ENCODE measurements around the gene FKBP10. TPM values are rescaled to one million over a fixed set of nuclear protein-coding genes. Genes with fewer than 3 reads are reported as not detected.
"Not testable (repeated sequence)": the region's sequence is repeated elsewhere in the genome, so short reads cannot be mapped to it uniquely, and the experiment has no call there.

FKBP10 gene
- total RNA-seq, 1 donor from 2014 or later: 1.4 TPM

DNA sequence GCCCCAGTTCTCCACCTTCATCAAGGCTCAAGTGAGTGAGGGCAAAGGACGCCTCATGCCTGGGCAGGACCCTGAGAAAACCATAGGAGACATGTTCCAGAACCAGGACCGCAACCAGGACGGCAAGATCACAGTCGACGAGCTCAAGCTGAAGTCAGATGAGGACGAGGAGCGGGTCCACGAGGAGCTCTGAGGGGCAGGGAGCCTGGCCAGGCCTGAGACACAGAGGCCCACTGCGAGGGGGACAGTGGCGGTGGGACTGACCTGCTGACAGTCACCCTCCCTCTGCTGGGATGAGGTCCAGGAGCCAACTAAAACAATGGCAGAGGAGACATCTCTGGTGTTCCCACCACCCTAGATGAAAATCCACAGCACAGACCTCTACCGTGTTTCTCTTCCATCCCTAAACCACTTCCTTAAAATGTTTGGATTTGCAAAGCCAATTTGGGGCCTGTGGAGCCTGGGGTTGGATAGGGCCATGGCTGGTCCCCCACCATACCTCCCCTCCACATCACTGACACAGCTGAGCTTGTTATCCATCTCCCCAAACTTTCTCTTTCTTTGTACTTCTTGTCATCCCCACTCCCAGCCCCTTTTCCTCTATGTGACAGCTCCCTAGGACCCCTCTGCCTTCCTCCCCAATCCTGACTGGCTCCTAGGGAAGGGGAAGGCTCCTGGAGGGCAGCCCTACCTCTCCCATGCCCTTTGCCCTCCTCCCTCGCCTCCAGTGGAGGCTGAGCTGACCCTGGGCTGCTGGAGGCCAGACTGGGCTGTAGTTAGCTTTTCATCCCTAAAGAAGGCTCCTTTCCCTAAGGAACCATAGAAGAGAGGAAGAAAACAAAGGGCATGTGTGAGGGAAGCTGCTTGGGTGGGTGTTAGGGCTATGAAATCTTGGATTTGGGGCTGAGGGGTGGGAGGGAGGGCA lies 9.7 kb downstream of the FKBP10 start:
- Mint-ChIP-seq H3K36me3 (ENCODE audit: low read depth) (peaks cover 10% of the 10 kb centered on the region), H3K27me3 (ENCODE audit: low read depth) (no peaks in the 10 kb centered on the region), H3K4me1 (ENCODE audit: low read depth) (no peaks in the 10 kb centered on the region), H3K9me3 (no peaks in the 10 kb centered on the region), H3K4me3 (ENCODE audit: low read depth) (no peak overlapping the region), H3K27ac (no peak overlapping the region)
- DNase-seq (ENCODE audit: low spot score): no peak
- intact Hi-C loops (cut with micrococcal nuclease): no loop called here

DNA sequence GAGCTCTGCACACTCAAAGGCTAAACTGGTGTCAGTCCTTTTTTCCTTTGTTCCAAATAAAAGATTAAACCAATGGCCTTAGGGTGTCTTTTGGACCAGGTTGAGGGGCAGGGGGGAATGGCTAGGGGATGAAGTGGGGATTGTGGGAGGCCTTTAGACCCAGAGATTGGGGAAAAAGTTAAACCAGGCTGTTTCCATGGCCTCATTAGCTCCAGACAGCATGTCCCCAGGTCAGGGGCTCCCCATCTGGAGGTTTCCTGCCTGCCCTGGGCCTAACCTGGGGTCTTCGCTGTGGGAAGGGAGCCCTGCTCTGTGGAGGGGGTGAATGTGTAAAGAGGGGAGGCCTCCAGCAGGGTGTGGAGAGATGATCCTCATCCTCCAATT lies 10.3 kb downstream of the FKBP10 start:
- Mint-ChIP-seq H3K4me1 (ENCODE audit: low read depth) (no peaks in the 10 kb centered on the region), H3K36me3 (ENCODE audit: low read depth) (peaks cover 15% of the 10 kb centered on the region), H3K9me3 (no peaks in the 10 kb centered on the region), H3K4me3 (ENCODE audit: low read depth) (no peak overlapping the region), H3K27ac (no peak overlapping the region), H3K27me3 (ENCODE audit: low read depth) (no peaks in the 10 kb centered on the region)
- DNase-seq (ENCODE audit: low spot score): no peak
- intact Hi-C loops (cut with micrococcal nuclease): no loop called here

DNA sequence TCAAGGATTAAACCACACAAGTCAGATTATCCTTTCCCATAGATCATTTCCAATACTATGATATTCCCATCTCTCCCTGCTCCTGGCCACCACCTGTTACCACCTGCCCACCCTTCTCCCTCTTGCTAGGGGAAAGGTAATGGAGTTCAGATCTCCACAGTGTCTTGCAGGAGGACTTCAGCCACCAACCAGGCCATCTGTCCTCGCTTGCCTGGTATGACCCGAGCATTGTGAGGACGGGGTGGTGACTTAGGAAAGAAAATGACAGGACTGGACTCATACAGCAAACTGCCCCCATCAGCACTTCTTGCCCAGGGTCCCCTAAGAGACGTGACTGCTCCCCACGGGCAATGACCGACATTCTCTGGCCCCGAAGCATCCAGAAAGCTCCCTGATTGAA lies 10.8 kb downstream of the FKBP10 start:
- Mint-ChIP-seq H3K9me3 (no peaks in the 10 kb centered on the region), H3K4me3 (ENCODE audit: low read depth) (no peak overlapping the region), H3K36me3 (ENCODE audit: low read depth) (peaks cover 16% of the 10 kb centered on the region), H3K4me1 (ENCODE audit: low read depth) (no peaks in the 10 kb centered on the region), H3K27ac (no peak overlapping the region), H3K27me3 (ENCODE audit: low read depth) (no peaks in the 10 kb centered on the region)
- intact Hi-C loops (cut with micrococcal nuclease): no loop called here
- DNase-seq (ENCODE audit: low spot score): no peak

DNA sequence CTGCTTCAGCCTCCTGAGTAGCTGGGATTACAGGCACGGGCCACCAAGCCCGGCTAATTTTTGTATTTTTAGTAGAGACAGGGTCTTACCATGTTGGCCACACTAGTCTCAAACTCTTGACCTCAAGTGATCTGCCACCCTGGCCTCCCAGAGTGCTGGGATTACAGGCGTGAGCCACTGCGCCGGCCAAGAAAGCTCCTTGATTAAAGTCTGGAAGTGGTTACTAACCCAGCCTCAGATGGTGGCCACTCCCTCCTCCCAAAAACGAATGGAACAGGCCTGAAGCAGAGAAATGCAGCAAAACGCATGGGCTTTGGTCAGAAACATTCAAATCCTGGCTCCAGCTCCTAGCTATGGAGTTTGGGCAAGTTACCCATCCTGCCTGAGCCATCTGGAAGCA lies 11.3 kb downstream of the FKBP10 start:
- no peaks in the 10 kb centered on the region for H3K4me1 Mint-ChIP-seq (ENCODE audit: low read depth)
- H3K4me3 Mint-ChIP-seq (ENCODE audit: low read depth): no peak overlapping the region
- no peak overlapping the region for H3K27ac Mint-ChIP-seq
- no peaks in the 10 kb centered on the region for H3K9me3 Mint-ChIP-seq
- H3K27me3 Mint-ChIP-seq (ENCODE audit: low read depth): no peaks in the 10 kb centered on the region
- intact Hi-C loops (cut with micrococcal nuclease): no loop called here
- DNase-seq (ENCODE audit: low spot score): no peak
- H3K36me3 Mint-ChIP-seq (ENCODE audit: low read depth): peaks cover 20% of the 10 kb centered on the region

DNA sequence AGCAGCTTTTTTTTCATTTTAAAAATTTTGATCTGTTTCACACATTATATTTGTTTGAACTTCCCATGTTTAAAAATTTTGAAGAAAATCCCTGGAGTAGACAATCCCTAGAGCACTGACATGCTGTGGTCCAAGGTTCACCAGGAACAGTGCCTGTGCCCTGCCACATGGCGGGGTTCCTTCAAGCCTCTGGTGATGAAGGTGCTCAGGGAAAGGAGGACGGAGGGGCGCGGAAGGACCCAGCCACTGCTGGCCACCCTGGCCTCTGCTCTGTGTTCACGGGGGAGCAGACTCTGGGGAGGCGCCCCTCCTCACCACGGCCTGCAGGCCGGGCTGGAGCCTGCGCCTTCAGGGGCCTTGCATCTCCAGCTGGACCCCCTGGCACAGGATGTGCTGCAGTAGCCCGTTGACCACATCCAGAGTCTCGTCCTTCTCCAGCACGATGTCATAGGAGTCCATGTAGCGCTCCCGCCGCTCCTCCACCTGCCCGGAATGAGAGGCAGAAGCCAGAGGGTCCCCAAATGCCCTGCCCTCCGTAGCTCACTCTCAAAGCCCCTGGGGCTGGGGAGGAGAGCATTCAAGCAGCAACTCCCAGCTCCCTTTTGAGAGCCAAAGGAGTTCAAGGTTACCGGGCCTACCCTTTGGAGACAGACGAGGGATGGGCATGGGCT lies 12.5 kb downstream of the FKBP10 start:
- H3K4me1 Mint-ChIP-seq (ENCODE audit: low read depth): no peaks in the 10 kb centered on the region
- DNase-seq (ENCODE audit: low spot score): no peak
- H3K9me3 Mint-ChIP-seq: no peaks in the 10 kb centered on the region
- H3K27me3 Mint-ChIP-seq (ENCODE audit: low read depth): no peaks in the 10 kb centered on the region
- H3K36me3 Mint-ChIP-seq (ENCODE audit: low read depth): peaks cover 31% of the 10 kb centered on the region
- no peak overlapping the region for H3K27ac Mint-ChIP-seq
- intact Hi-C loops (cut with micrococcal nuclease): no loop called here
- H3K4me3 Mint-ChIP-seq (ENCODE audit: low read depth): no peak overlapping the region

DNA sequence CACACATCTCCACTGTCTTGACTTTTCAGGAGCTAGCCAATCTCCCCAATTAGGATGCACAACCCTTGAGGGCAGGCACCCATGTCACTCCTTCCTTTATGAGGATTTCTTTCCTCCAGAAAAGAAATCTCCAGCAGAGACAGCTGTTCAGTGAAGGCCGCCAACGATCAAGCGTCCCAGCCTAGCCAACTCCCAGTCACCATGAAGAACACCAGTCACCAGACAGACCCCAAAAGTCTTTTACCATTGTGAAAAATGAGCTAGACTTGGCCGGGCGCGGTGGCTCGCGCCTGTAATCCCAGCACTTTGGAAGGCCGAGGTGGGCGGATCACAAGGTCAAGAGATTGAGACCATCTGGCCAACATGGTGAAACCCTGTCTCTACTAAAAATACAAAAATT lies 17.2 kb downstream of the FKBP10 start:
- H3K4me1 Mint-ChIP-seq (ENCODE audit: low read depth); H3K4me3 Mint-ChIP-seq (ENCODE audit: low read depth); intact Hi-C loops (cut with micrococcal nuclease); DNase-seq (ENCODE audit: low spot score); H3K9me3 Mint-ChIP-seq; H3K27ac Mint-ChIP-seq; H3K27me3 Mint-ChIP-seq (ENCODE audit: low read depth): not testable (repeated sequence)
- H3K36me3 Mint-ChIP-seq (ENCODE audit: low read depth): peaks cover 58% of the 10 kb centered on the region

DNA sequence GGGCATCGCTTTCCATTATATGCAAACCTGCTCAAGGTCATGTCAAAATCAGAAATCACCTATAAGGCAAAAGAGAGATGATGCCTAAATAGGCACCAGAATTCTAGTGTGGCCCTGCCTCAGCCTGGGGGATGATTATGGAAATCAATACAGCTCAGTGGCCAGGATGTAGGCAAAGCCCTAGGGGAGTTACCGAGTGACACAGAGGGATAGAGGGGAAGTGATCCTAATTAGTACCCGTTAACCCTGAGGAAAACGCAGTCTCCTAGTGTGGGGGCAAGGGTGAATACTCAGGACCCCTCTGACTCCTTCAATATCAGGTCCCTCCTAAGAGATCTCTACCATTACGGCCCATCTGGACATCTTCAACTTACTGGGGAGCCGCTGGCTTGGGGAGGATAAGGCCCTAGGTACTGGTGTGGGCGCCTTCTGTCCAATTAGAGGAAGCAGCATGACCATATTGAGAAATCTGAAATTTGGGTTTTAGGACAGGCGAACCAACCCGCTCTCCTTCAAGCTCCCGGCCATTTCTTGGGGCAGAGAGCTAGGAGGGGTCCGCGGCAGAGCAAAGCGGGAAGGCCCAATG lies 22.5 kb downstream of the FKBP10 start:
- H3K9me3 Mint-ChIP-seq: no peaks in the 10 kb centered on the region
- no peak for DNase-seq (ENCODE audit: low spot score)
- intact Hi-C loops (cut with micrococcal nuclease): no loop called here

DNA sequence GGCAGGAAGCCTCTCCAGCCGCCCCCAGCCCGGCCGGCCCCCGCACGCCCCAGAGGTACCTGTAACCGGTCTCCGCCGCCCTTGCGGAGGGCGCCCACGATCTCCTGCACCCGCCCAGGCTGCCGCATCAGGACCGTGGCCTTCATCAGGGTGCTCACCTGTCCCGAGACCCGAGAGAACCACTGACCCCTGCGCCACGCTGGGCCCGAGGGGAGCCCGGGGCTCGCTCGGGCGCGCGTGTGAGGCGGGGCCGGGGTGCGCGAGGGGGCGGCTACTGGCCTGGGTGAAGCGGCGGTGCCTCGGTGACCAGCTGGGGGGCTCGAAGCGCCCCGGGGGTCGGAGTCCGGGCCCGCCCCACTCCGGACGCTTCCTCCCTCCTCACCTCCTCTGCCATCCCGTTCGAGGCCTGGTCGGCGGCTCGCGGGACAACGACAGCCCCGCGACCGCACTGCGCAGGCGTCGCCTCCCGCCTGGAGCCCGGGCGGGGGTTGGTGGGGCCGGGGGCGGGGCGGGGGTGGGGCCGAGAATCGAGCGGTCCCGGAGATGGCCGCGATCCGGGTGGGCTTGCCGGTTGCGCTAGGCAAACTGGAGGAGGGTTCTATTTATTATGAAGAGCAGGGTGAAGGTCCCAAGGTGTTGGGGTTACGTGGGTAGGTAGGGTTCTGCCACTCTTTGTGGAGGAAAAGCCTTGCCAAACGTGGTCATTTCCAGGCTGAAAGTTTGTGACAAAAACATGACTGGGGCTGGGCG lies 23.2 kb downstream of the FKBP10 start, which contains the start of gene NT5C3B:
Gene NT5C3B (minus strand): TSS at position 433 of the 750 bp plus-strand sequence. CDS start 39 bp downstream, at position 394.
- Mint-ChIP-seq H3K4me1 (ENCODE audit: low read depth) (peaks cover 16% of the 10 kb centered on the region), H3K9me3 (no peaks in the 10 kb centered on the region), H3K36me3 (ENCODE audit: low read depth) (peaks cover 26% of the 10 kb centered on the region), H3K27ac (peak within 1 kb of the TSS; percentile 64), H3K27me3 (ENCODE audit: low read depth) (peaks cover 8% of the 10 kb centered on the region), H3K4me3 (ENCODE audit: low read depth) (peak within 1 kb of the TSS; percentile 81)
- intact Hi-C loops (cut with micrococcal nuclease): no loop called here
- DNase-seq (ENCODE audit: low spot score): peak; percentile 54

More for the DNA sequence above, 22.5 kb downstream of the FKBP10 start:
- H3K4me1 Mint-ChIP-seq (ENCODE audit: low read depth): peaks cover 16% of the 10 kb centered on the region
- peak overlapping the region; percentile 81 for H3K4me3 Mint-ChIP-seq (ENCODE audit: low read depth)
- peaks cover 8% of the 10 kb centered on the region for H3K27me3 Mint-ChIP-seq (ENCODE audit: low read depth)
- H3K36me3 Mint-ChIP-seq (ENCODE audit: low read depth): peaks cover 32% of the 10 kb centered on the region
- peak overlapping the region; percentile 64 for H3K27ac Mint-ChIP-seq

DNA sequence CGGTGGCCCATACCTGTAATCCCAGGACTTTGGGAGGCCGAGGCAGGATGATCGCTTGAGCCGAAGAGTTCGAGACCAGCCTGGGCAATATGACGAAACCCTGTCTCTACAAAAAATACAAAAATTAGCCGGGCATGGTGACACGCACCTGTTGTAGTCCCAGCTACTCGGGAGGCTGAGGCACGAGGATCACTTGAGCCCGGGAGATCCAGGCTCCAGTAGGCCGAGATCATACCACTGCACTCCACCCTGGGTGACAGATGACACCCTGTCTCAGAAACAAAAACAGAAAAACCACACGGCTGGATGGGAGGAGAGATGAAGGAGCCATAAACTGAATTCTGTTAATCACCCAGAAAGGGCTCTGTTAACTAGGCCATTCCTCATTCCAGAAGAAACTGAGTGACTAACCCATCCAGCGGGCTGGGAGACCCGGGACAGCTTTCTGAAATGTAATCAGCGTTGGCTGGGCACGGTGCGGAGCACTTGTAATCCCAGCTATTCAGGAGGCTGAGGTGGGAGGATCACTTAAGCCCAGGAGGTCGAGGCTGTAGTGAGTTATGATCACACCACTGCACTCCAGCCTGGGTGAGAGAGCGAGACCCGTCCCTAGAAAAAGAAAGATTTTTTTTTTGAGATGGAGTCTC lies 23.9 kb downstream of the FKBP10 start:
- intact Hi-C loops (cut with micrococcal nuclease): no loop called here
- no peak overlapping the region for H3K27ac Mint-ChIP-seq

DNA sequence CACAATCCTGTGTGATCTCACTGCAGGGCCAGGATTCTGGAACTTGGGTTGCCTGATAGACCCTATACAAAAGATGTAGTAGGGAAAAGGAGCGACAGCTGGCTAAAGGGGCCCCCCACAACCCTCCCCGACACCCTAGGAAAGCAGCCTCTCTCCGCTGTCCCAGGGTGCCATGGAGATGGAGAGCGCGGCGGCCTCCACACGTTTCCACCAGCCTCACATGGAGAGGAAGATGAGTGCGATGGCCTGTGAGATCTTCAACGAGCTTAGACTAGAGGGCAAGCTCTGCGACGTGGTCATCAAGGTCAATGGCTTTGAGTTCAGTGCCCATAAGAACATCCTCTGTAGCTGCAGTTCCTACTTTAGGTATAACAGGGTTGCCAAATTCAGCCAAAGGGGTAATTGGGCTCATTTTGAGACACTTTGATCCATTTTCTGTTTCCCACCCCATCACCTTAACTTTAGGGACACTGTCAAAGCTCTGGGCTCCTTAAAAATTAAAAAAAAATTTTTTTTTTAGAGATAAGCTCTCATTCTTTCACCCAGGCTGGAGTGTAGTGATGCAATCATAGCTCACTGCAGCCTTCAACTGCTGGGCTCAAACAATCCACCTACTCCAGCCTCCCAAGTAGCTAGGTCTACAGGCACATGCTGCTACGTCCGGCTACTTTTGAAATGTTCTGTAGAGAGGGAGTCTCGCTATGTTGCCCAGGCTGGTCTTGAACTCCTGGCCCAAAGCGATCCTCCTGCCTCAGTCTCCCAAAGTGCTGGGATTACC lies 25.1 kb downstream of the FKBP10 start, which contains the start of gene KLHL10:
Gene KLHL10 (plus strand): TSS at position 65 of the 778 bp plus-strand sequence. CDS start 108 bp downstream, at position 173.
- no peak for DNase-seq (ENCODE audit: low spot score)
- H3K4me1 Mint-ChIP-seq (ENCODE audit: low read depth): peaks cover 16% of the 10 kb centered on the region
- H3K4me3 Mint-ChIP-seq (ENCODE audit: low read depth): peak within 1 kb of the TSS; percentile 76
- no peaks in the 10 kb centered on the region for H3K9me3 Mint-ChIP-seq
- H3K27me3 Mint-ChIP-seq (ENCODE audit: low read depth): peaks cover 8% of the 10 kb centered on the region
- intact Hi-C loops (cut with micrococcal nuclease): no loop called here
- H3K27ac Mint-ChIP-seq: no peak within 1 kb of the TSS
- H3K36me3 Mint-ChIP-seq (ENCODE audit: low read depth): peaks cover 14% of the 10 kb centered on the region

More for the DNA sequence above, 23.9 kb downstream of the FKBP10 start:
- Mint-ChIP-seq H3K9me3 (no peaks in the 10 kb centered on the region), H3K4me3 (ENCODE audit: low read depth) (peak overlapping the region; percentile 76), H3K27me3 (ENCODE audit: low read depth) (peaks cover 8% of the 10 kb centered on the region), H3K4me1 (ENCODE audit: low read depth) (peaks cover 16% of the 10 kb centered on the region), H3K36me3 (ENCODE audit: low read depth) (peaks cover 21% of the 10 kb centered on the region)
- no peak for DNase-seq (ENCODE audit: low spot score)

DNA sequence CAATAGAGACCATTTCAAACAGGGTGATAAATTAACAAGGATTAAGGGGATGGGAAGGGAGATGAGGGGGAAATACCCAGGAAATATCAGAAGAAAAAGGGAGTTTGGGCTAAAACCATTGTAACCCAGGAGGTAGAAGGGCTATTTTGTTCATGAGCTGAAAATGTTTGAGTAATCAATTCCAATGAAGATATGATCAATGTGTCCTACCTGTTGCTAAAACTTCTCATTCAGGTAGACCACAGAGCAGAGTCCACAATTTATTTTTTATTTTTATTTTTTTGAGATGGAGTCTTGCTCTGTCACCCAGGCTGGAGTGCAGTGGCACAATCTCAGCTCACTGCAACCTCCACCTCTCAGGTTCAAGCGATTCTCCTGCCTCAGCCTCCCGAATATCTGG lies 26.6 kb downstream of the FKBP10 start:
- H3K27ac Mint-ChIP-seq; intact Hi-C loops (cut with micrococcal nuclease); H3K27me3 Mint-ChIP-seq (ENCODE audit: low read depth); H3K36me3 Mint-ChIP-seq (ENCODE audit: low read depth); H3K4me3 Mint-ChIP-seq (ENCODE audit: low read depth); DNase-seq (ENCODE audit: low spot score); H3K9me3 Mint-ChIP-seq: not testable (repeated sequence)
- H3K4me1 Mint-ChIP-seq (ENCODE audit: low read depth): peaks cover 13% of the 10 kb centered on the region
